Fibroblast of skin of left quadriceps (primary cell): ENCODE data around the gene IFIT1.
"Not testable (repeated sequence)": the region's sequence is repeated elsewhere in the genome, so short reads cannot be mapped to it uniquely, and the experiment has no call there.

Source experiments
- DNase-seq, 2 experiments: peaks; one replicate each; pipeline ENCODE4 v3.0.0-alpha.2; 2013; ENCODE audit warnings: low read depth in 2 of 2

IFIT1 gene

GRCh38 chr10:89367529-89367928, 24.9 kb upstream of the IFIT1 start:
- no peak for DNase-seq

- DNase-seq = no peak
Observed at GRCh38 chr10:89368129-89368528, 24.3 kb upstream of the IFIT1 start.

- no peak for DNase-seq
Observed at GRCh38 chr10:89369156-89370105, 23.0 kb upstream of the IFIT1 start.

- DNase-seq = no peak
Observed at GRCh38 chr10:89371079-89371478, 21.3 kb upstream of the IFIT1 start.

GRCh38 chr10:89371987-89372386, 20.4 kb upstream of the IFIT1 start:
- DNase-seq = no peak

GRCh38 chr10:89373916-89374711, 18.3 kb upstream of the IFIT1 start:
- peak in 1 of 2 experiments; percentile 58 for DNase-seq

- DNase-seq = no peak
Observed at GRCh38 chr10:89374713-89375141, 17.7 kb upstream of the IFIT1 start.

GRCh38 chr10:89377705-89378637, 14.5 kb upstream of the IFIT1 start, which contains the start of gene IFIT1B:
TSS of gene IFIT1B (plus strand) at chr10:89378056. CDS start at chr10:89378136, 80 bp downstream.
- no peak for DNase-seq

GRCh38 chr10:89379103-89379502, 13.3 kb upstream of the IFIT1 start:
- DNase-seq = no peak

GRCh38 chr10:89382757-89383156, 9.7 kb upstream of the IFIT1 start:
- no peak for DNase-seq

- peak; percentile 43 to 51 for DNase-seq
Observed at GRCh38 chr10:89384474-89385340, 7.7 kb upstream of the IFIT1 start.

- no peak for DNase-seq
Observed at GRCh38 chr10:89388806-89389205, 3.6 kb upstream of the IFIT1 start.

- DNase-seq = no peak
Observed at GRCh38 chr10:89389254-89389653, 3.2 kb upstream of the IFIT1 start.

- no peak for DNase-seq
Observed at GRCh38 chr10:89390476-89391225, 1.8 kb upstream of the IFIT1 start.

GRCh38 chr10:89391226-89391576, 1.2 kb upstream of the IFIT1 start:
- not testable (repeated sequence) for DNase-seq

GRCh38 chr10:89392974-89393373, 551 bp downstream of the IFIT1 start:
- peak; percentile 77 to 79 for DNase-seq

GRCh38 chr10:89393898-89394297, 1.5 kb downstream of the IFIT1 start:
- no peak for DNase-seq

- DNase-seq = no peak
Observed at GRCh38 chr10:89395141-89395540, 2.7 kb downstream of the IFIT1 start.

GRCh38 chr10:89398003-89398749, 5.8 kb downstream of the IFIT1 start:
- no peak for DNase-seq
